ENCODE measurements around the gene CHAF1A.
A peak's percentile ranks its signal among the peaks of the same experiment; 100 is the strongest.

Gene CHAF1A

GRCh38 chr19:4414800-4415321 is 12.4 kb downstream of the CHAF1A start:
- H3K27me3 Mint-ChIP-seq (ENCODE audit: low read depth), result no peaks in the 10 kb centered on the region
- peak overlapping the region; percentile 64 to 91 (median 71) for H3K27ac Mint-ChIP-seq
- peak overlapping the region; percentile 3 to 61 (median 34) for H3K4me3 Mint-ChIP-seq
- peaks cover 30% of the 10 kb centered on the region for H3K4me1 Mint-ChIP-seq
- TF ChIP-seq, protein P1, sequence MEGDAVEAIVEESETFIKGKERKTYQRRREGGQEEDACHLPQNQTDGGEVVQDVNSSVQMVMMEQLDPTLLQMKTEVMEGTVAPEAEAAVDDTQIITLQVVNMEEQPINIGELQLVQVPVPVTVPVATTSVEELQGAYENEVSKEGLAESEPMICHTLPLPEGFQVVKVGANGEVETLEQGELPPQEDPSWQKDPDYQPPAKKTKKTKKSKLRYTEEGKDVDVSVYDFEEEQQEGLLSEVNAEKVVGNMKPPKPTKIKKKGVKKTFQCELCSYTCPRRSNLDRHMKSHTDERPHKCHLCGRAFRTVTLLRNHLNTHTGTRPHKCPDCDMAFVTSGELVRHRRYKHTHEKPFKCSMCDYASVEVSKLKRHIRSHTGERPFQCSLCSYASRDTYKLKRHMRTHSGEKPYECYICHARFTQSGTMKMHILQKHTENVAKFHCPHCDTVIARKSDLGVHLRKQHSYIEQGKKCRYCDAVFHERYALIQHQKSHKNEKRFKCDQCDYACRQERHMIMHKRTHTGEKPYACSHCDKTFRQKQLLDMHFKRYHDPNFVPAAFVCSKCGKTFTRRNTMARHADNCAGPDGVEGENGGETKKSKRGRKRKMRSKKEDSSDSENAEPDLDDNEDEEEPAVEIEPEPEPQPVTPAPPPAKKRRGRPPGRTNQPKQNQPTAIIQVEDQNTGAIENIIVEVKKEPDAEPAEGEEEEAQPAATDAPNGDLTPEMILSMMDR (IDR thresholded peaks at IDR 0.05; ENCODE audit: unreplicated experiment in 3 of 3), result no peak
- H3K36me3 Mint-ChIP-seq (ENCODE audit: low read depth), result peaks cover 19% of the 10 kb centered on the region
- H3K9me3 Mint-ChIP-seq, result no peaks in the 10 kb centered on the region

- no peaks in the 10 kb centered on the region for H3K27me3 Mint-ChIP-seq (ENCODE audit: low read depth)
- peak overlapping the region; percentile 64 to 91 (median 71) for H3K27ac Mint-ChIP-seq
Observed at GRCh38 chr19:4415352-4415751, 12.9 kb downstream of the CHAF1A start.

DNA sequence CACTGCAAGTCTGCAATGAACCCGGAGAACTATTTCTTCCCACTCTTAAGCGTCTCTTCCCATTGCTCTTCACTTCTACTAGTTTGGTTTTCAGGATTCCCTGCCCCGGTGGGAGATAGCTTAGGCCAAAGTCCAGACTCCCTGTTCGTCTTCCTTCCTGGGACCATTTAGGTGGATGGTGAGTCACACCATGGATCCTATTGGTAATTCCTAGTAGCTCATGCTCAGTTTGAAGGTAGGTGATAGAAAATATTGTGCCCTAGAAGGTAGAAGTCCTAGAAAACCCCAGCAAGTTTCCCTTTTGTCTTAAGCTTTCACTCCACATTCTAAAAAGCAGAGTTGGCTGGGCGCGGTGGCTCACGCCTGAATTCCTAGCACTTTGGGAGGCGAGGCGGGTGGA is 13.8 kb downstream of the CHAF1A start:
- peak overlapping the region; percentile 33 to 55 (median 43) for H3K4me3 Mint-ChIP-seq
- TF ChIP-seq, protein P1 (IDR thresholded peaks at IDR 0.05; ENCODE audit: unreplicated experiment in 3 of 3), result no peak
- no peaks in the 10 kb centered on the region for H3K9me3 Mint-ChIP-seq
- H3K27ac Mint-ChIP-seq, result peak overlapping the region; percentile 42 to 91 (median 72)
- no peaks in the 10 kb centered on the region for H3K27me3 Mint-ChIP-seq (ENCODE audit: low read depth)
- H3K4me1 Mint-ChIP-seq, result peaks cover 30% of the 10 kb centered on the region
- H3K36me3 Mint-ChIP-seq (ENCODE audit: low read depth), result peaks cover 19% of the 10 kb centered on the region

More at GRCh38 chr19:4415352-4415751, 12.9 kb downstream of the CHAF1A start:
- no peaks in the 10 kb centered on the region for H3K9me3 Mint-ChIP-seq
- TF ChIP-seq, protein P1 (IDR thresholded peaks at IDR 0.05; ENCODE audit: unreplicated experiment in 3 of 3), result no peak
- H3K4me3 Mint-ChIP-seq, result peak overlapping the region; percentile 3 to 61 (median 17)
- peaks cover 19% of the 10 kb centered on the region for H3K36me3 Mint-ChIP-seq (ENCODE audit: low read depth)
- H3K4me1 Mint-ChIP-seq, result peaks cover 30% of the 10 kb centered on the region

DNA sequence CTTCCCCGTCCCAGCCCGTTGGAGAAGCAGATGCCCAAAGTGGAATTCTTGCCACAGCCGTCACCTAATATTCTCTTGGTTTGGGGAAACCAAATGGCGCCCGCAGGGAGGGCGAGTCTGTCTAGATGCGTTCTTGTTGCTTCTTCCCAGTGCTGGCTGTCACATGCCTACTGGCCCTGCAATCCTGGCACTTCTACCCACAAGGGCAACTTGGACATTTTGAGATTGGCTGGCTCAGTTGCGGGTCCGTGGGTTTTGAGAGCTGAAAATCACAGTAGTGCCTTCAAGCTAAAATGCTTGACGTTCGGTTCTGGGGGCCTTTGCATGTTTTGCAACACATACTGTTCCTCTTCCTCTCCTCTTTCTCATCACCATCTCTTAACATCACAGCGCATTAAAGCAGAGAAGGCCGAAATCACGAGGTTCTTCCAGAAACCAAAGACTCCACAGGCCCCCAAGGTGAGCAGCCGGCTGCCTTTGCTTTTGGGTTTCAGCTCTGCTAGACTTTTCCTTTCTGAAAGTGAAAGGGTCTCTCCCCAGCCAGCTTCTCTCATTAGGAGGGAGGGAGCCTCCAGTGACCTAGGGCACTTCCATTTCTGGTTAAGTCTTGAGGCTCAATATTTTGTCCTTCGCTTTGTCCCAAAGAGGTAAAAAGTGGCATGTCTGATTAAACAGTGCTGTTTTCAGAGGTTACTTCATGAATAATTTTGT is 21.1 kb downstream of the CHAF1A start:
- H3K36me3 Mint-ChIP-seq (ENCODE audit: low read depth), result peaks cover 32% of the 10 kb centered on the region
- no peaks in the 10 kb centered on the region for H3K9me3 Mint-ChIP-seq
- H3K4me1 Mint-ChIP-seq, result peaks cover 6% of the 10 kb centered on the region
- H3K27ac Mint-ChIP-seq, result no peak overlapping the region
- peaks cover 3% of the 10 kb centered on the region for H3K27me3 Mint-ChIP-seq (ENCODE audit: low read depth)
- no peak overlapping the region for H3K4me3 Mint-ChIP-seq
- TF ChIP-seq, protein P1 (IDR thresholded peaks at IDR 0.05; ENCODE audit: unreplicated experiment in 3 of 3), result no peak

DNA sequence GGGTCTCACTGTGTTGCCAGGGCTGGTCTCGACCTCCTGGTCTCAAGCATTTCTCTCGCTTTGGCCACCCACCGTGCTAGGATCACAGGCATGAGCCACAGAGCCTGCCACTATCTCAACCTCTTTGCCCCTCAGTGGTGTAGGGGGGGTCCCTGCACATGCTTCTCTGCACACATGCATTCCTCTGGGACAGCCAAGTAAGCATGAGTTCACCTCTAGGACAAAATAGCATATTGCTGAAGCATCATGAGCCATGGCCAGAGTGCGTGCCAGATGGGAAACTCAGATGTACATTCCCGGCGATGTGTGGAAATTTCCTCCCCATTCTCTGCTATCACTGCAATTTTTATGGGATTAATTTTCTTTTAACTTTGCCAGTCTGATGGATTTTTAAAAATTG is 23.1 kb downstream of the CHAF1A start:
- peaks cover 3% of the 10 kb centered on the region for H3K27me3 Mint-ChIP-seq (ENCODE audit: low read depth)
- H3K36me3 Mint-ChIP-seq (ENCODE audit: low read depth), result peaks cover 44% of the 10 kb centered on the region
- H3K9me3 Mint-ChIP-seq, result no peaks in the 10 kb centered on the region
- TF ChIP-seq, protein P1 (IDR thresholded peaks at IDR 0.05; ENCODE audit: unreplicated experiment in 3 of 3), result no peak
- H3K4me3 Mint-ChIP-seq, result no peak overlapping the region
- H3K4me1 Mint-ChIP-seq, result peaks cover 23% of the 10 kb centered on the region
- peak overlapping the region in 1 of 3 experiments; percentile 63 for H3K27ac Mint-ChIP-seq

All from nephron (organoid).